Lower leg skin (tissue), 3 donors: ENCODE results near the gene MYT1.
A peak's percentile ranks its signal among the peaks of the same experiment; 100 is the strongest.

Experiments used
- POLR2A ChIP-seq, 2 donors: fragments of 450-650 bp; IDR thresholded peaks; one replicate each; pipeline ENCODE4 v1.6.1; 2016 to 2017; ENCODE audit warnings: antibody characterized with exemption in 2 of 2, mild to moderate bottlenecking in 1 of 2, moderate library complexity in 1 of 2
- TF ChIP-seq, protein P1 (sequence below), 3 donors: fragments of 450-650 bp; IDR thresholded peaks; one replicate each; pipeline ENCODE4 v1.5.1; 2016; ENCODE audit warnings: antibody characterized with exemption in 3 of 3, mild to moderate bottlenecking in 3 of 3, moderate library complexity in 2 of 3

DNA sequence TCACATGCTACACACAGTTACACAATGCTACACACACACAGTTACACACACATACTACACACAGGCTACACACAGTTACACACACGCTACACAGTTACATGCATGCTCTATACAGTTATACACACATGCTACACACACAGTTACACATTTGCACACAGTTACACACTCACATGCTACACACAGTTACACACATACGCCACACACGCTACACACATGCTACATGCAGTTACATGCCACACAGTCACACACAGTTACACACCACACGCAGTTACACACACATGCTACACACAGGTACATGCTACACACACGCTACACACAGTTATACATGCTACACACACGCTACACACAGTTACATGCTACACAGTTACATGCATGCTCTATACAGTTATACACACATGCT lies 15.6 kb downstream of the MYT1 start:
- TF ChIP-seq, protein P1, sequence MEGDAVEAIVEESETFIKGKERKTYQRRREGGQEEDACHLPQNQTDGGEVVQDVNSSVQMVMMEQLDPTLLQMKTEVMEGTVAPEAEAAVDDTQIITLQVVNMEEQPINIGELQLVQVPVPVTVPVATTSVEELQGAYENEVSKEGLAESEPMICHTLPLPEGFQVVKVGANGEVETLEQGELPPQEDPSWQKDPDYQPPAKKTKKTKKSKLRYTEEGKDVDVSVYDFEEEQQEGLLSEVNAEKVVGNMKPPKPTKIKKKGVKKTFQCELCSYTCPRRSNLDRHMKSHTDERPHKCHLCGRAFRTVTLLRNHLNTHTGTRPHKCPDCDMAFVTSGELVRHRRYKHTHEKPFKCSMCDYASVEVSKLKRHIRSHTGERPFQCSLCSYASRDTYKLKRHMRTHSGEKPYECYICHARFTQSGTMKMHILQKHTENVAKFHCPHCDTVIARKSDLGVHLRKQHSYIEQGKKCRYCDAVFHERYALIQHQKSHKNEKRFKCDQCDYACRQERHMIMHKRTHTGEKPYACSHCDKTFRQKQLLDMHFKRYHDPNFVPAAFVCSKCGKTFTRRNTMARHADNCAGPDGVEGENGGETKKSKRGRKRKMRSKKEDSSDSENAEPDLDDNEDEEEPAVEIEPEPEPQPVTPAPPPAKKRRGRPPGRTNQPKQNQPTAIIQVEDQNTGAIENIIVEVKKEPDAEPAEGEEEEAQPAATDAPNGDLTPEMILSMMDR (IDR thresholded peaks at IDR 0.05) = peak in 1 of 3 donors; percentile 67
- TF ChIP-seq POLR2A (IDR thresholded peaks at IDR 0.05) = no peak
